ENCODE measurements around the gene ARHGEF17.
"Not testable (repeated sequence)": the region's sequence is repeated elsewhere in the genome, so short reads cannot be mapped to it uniquely, and the experiment has no call there.

ARHGEF17 gene

GRCh38 chr11:73274191-73274590 is 33.9 kb upstream of the ARHGEF17 start:
- not testable (repeated sequence) for DNase-seq

- DNase-seq: no peak
Measured at GRCh38 chr11:73274722-73275380, 33.2 kb upstream of the ARHGEF17 start.

GRCh38 chr11:73275381-73275750 is 32.7 kb upstream of the ARHGEF17 start:
- DNase-seq: no peak

GRCh38 chr11:73277467-73277866 is 30.6 kb upstream of the ARHGEF17 start:
- no peak for DNase-seq

- DNase-seq: no peak
Measured at GRCh38 chr11:73280626-73281025, 27.4 kb upstream of the ARHGEF17 start.

GRCh38 chr11:73281201-73281741 is 26.8 kb upstream of the ARHGEF17 start:
- DNase-seq: no peak

- DNase-seq: no peak
Measured at GRCh38 chr11:73281796-73282660, 26.0 kb upstream of the ARHGEF17 start.

GRCh38 chr11:73283276-73284000 is 24.6 kb upstream of the ARHGEF17 start:
- DNase-seq: no peak

- DNase-seq: no peak
Measured at GRCh38 chr11:73284106-73284505, 24.0 kb upstream of the ARHGEF17 start.

- DNase-seq: no peak
Measured at GRCh38 chr11:73285721-73286120, 22.4 kb upstream of the ARHGEF17 start.

- DNase-seq: no peak
Measured at GRCh38 chr11:73286240-73286810, 21.8 kb upstream of the ARHGEF17 start.

GRCh38 chr11:73287400-73288101 is 20.5 kb upstream of the ARHGEF17 start:
- DNase-seq: no peak

GRCh38 chr11:73288192-73288872 is 19.7 kb upstream of the ARHGEF17 start:
- DNase-seq: no peak

GRCh38 chr11:73288873-73289707 is 19.0 kb upstream of the ARHGEF17 start:
- peak; percentile 49 for DNase-seq

- no peak for DNase-seq
Measured at GRCh38 chr11:73290536-73290935, 17.5 kb upstream of the ARHGEF17 start.

GRCh38 chr11:73291196-73291595 is 16.9 kb upstream of the ARHGEF17 start:
- DNase-seq: no peak

GRCh38 chr11:73291781-73292524 is 16.1 kb upstream of the ARHGEF17 start:
- DNase-seq: no peak

- no peak for DNase-seq
Measured at GRCh38 chr11:73292525-73292894, 15.6 kb upstream of the ARHGEF17 start.

GRCh38 chr11:73293356-73293936 is 14.6 kb upstream of the ARHGEF17 start:
- no peak for DNase-seq

GRCh38 chr11:73294604-73295003 is 13.5 kb upstream of the ARHGEF17 start:
- DNase-seq: no peak
